A549 (cell line): ENCODE results near the gene TAF4B. TPM values are rescaled to one million over a fixed set of nuclear protein-coding genes. Genes with fewer than 3 reads are reported as not detected.

Experiments used
- ATAC-seq, 2 experiments: fragments of 200-7000 bp in 1 of 2; fragments of >200 bp in 1 of 2; cut with Nextera tagmentation in 1 of 2; cut with Tn5 transposase in 1 of 2; 3 replicates each; pipeline versions ENCODE4 v1.8.0 to v1.9.1; 2018 to 2020; ENCODE audit warnings: mild to moderate bottlenecking in 1 of 2, moderate library complexity in 1 of 2
- CTCF ChIA-PET: fragments of 300-600 bp; sonication (Branson Sonifier 250); formaldehyde crosslinking; extraction: SDS; loops from one replicate; lab custom pipeline; 2021; ENCODE audit warnings: antibody characterized with exemption, inconsistent platforms; lab: Yijun Ruan, JAX
- POLR2A ChIA-PET: fragments of 350-600 bp; formaldehyde crosslinking; extraction: SDS; loops from one replicate; lab custom pipeline; 2021; ENCODE audit warnings: antibody characterized with exemption, inconsistent platforms; lab: Yijun Ruan, JAX
- DNase-seq, 2 experiments: peaks; one replicate each; pipeline versions ENCODE4 v3.0.0 to v3.0.0-alpha.2; 2011 to 2016; ENCODE audit warnings: low read depth in 1 of 2, low spot score in 1 of 2
- FAIRE-seq: peaks from 2 replicates; lab custom pipeline; 2011; peaks lifted over from hg19 to GRCh38; lab: Jason Lieb, UNC
- H3K27ac ChIP-seq, 2 experiments: fragments of >200 bp; sonication (Bioruptor Twin); formaldehyde crosslinking; 3 replicates each; pipeline ENCODE4 v1.5.1; 2016 to 2017
- H3K4me1 ChIP-seq: fragments of >200 bp; sonication (Bioruptor Twin); formaldehyde crosslinking; 3 replicates; pipeline ENCODE4 v1.6.1; 2016
- H3K4me2 ChIP-seq: fragments of >200 bp; sonication (Bioruptor Twin); formaldehyde crosslinking; 3 replicates; pipeline ENCODE4 v1.6.1; 2016
- H3K4me3 ChIP-seq: fragments of >200 bp; sonication (Bioruptor Twin); formaldehyde crosslinking; 3 replicates; pipeline ENCODE4 v1.5.1; 2016
- H3K9me3 ChIP-seq: fragments of >200 bp; sonication (Bioruptor Twin); formaldehyde crosslinking; 3 replicates; pipeline ENCODE4 v1.6.1; 2016
- CHD4 ChIP-seq: fragments of 200-600 bp; sonication (generic); IDR thresholded peaks from 2 replicates; pipeline ENCODE4 v1.6.1; 2016; ENCODE audit warnings: antibody characterized with exemption, mild to moderate bottlenecking, borderline replicate concordance
- EP300 ChIP-seq, 2 experiments: fragments of >200 bp; sonication (Bioruptor Twin); formaldehyde crosslinking; IDR thresholded peaks; 2 replicates in 1 of 2; 3 replicates in 1 of 2; pipeline ENCODE4 v1.6.1; 2016 to 2017
- FOSL2 ChIP-seq, 2 experiments: fragments of 450-650 bp in 1 of 2; fragments of >200 bp in 1 of 2; sonication (Bioruptor Twin) in 1 of 2; formaldehyde crosslinking; IDR thresholded peaks; 2 replicates each; pipeline versions ENCODE4 v1.5.0 to v1.6.1; 2016 to 2020; ENCODE audit warnings: mild to moderate bottlenecking in 1 of 2, moderate library complexity in 1 of 2
- HEYL ChIP-seq: fragments of 250-450 bp; sonication (Bioruptor Pico); IDR thresholded peaks from 2 replicates; pipeline ENCODE4 v1.8.0; 2021; ENCODE audit warnings: mild to moderate bottlenecking, moderate library complexity
- HOXB13 ChIP-seq: fragments of 250-450 bp; sonication (Bioruptor Pico); IDR thresholded peaks from 2 replicates; pipeline ENCODE4 v1.5.0; 2020; ENCODE audit warnings: low read depth, mild to moderate bottlenecking, moderate library complexity
- JUN ChIP-seq, 2 experiments: fragments of >200 bp; sonication (Bioruptor Twin); formaldehyde crosslinking; IDR thresholded peaks; 2 replicates in 1 of 2; 3 replicates in 1 of 2; pipeline ENCODE4 v1.6.1; 2016 to 2017
- KDM1A ChIP-seq: fragments of 200-600 bp; sonication (generic); IDR thresholded peaks from 2 replicates; pipeline ENCODE4 v1.6.1; 2016; ENCODE audit warnings: low read depth, mild to moderate bottlenecking
- MAZ ChIP-seq: fragments of 150-350 bp; IDR thresholded peaks from 2 replicates; pipeline ENCODE4 v1.6.1; 2014; ENCODE audit warnings: antibody characterized with exemption, low read depth, low read length, borderline replicate concordance
- MYC ChIP-seq: IDR thresholded peaks from 2 replicates; pipeline ENCODE4 v1.6.1; 2012; ENCODE audit warnings: mild to moderate bottlenecking, inconsistent platforms, low read length, improper control_type of control experiment, borderline replicate concordance
- NFE2L2 ChIP-seq: fragments of 150-350 bp; conservative IDR thresholded peaks from 2 replicates; pipeline ENCODE4 v1.6.1; 2014; ENCODE audit warnings: low read length
- NPAS2 ChIP-seq: fragments of 250-450 bp; sonication (Bioruptor Pico); IDR thresholded peaks from 2 replicates; pipeline ENCODE4 v1.8.0; 2022; ENCODE audit warnings: mild to moderate bottlenecking, moderate library complexity, borderline replicate concordance
- PHF8 ChIP-seq: fragments of 200-600 bp; sonication (generic); IDR thresholded peaks from 2 replicates; pipeline ENCODE4 v1.6.1; 2016; ENCODE audit warnings: low read depth, mild to moderate bottlenecking, antibody characterized with exemption, moderate library complexity, borderline replicate concordance
- POLR2AphosphoS2 ChIP-seq: conservative IDR thresholded peaks from 2 replicates; pipeline ENCODE4 v1.6.1; 2012; ENCODE audit warnings: low read length, improper control_type of control experiment, inconsistent platforms
- RCOR1 ChIP-seq: fragments of 150-350 bp; IDR thresholded peaks from 2 replicates; pipeline ENCODE4 v1.6.1; 2014; ENCODE audit warnings: antibody characterized with exemption, low read length, low read depth
- TFCP2L1 ChIP-seq: fragments of 250-450 bp; sonication (Bioruptor Pico); IDR thresholded peaks from 2 replicates; pipeline ENCODE4 v1.5.0; 2021; ENCODE audit warnings: mild to moderate bottlenecking
- TP53 ChIP-seq: fragments of 250-450 bp; sonication (Bioruptor Pico); IDR thresholded peaks from 2 replicates; pipeline ENCODE4 v1.5.0; 2021; ENCODE audit warnings: mild to moderate bottlenecking, moderate library complexity
- ZFP36 ChIP-seq: fragments of 450-650 bp; IDR thresholded peaks from 2 replicates; pipeline ENCODE4 v1.6.1; 2014; ENCODE audit warnings: borderline replicate concordance; ENCODE audit not compliant: partially characterized antibody
- ZNF302 ChIP-seq: fragments of 250-450 bp; sonication (Bioruptor Pico); IDR thresholded peaks from 2 replicates; pipeline ENCODE4 v1.9.0; 2021; ENCODE audit warnings: inconsistent platforms, mild to moderate bottlenecking, moderate library complexity
- WGBS: methylation state at CpG from one replicate; pipeline ENCODE4 v1.1.6; 2017; ENCODE audit errors: missing lambda C conversion rate; 5-methylcytosine and 5-hydroxymethylcytosine counted together
- polyA plus RNA-seq, 4 experiments: library from polyadenylated mRNA; depleted of rRNA in 3 of 4; stranded (reverse); fragments of >200 nt; fragmentation: RNase III in 1 of 4; extraction: RNeasy Plus Mini Kit Qiagen cat#74134 plus additional on column Dnase treatment in 1 of 4; gene quantifications; 2 replicates in 3 of 4; 3 replicates in 1 of 4; pipeline ENCODE4 v1.2.3, GENCODE V29; 2011 to 2017
- TF ChIP-seq, protein P1 (sequence below): IDR thresholded peaks from 2 replicates; pipeline ENCODE4 v1.6.1; 2012
- TF ChIP-seq, protein P2 (sequence below): fragments of >200 bp; sonication (Bioruptor Twin); formaldehyde crosslinking; IDR thresholded peaks from 2 replicates; pipeline ENCODE4 v1.6.1; 2016
- TF ChIP-seq, protein P3 (sequence below): fragments of 150-350 bp; IDR thresholded peaks from 2 replicates; pipeline ENCODE4 v1.6.1; 2014; ENCODE audit warnings: low read depth, mild to moderate bottlenecking, low read length
- TF ChIP-seq, protein P4 (sequence below): fragments of 450-650 bp; IDR thresholded peaks from 2 replicates; pipeline ENCODE4 v1.6.1; 2014; ENCODE audit warnings: antibody characterized with exemption

The TAF4B gene
- polyA plus RNA-seq, 2 of the 4 experiments (the other 2 are of a cell fraction) = 2.5 to 5.6 TPM

DNA sequence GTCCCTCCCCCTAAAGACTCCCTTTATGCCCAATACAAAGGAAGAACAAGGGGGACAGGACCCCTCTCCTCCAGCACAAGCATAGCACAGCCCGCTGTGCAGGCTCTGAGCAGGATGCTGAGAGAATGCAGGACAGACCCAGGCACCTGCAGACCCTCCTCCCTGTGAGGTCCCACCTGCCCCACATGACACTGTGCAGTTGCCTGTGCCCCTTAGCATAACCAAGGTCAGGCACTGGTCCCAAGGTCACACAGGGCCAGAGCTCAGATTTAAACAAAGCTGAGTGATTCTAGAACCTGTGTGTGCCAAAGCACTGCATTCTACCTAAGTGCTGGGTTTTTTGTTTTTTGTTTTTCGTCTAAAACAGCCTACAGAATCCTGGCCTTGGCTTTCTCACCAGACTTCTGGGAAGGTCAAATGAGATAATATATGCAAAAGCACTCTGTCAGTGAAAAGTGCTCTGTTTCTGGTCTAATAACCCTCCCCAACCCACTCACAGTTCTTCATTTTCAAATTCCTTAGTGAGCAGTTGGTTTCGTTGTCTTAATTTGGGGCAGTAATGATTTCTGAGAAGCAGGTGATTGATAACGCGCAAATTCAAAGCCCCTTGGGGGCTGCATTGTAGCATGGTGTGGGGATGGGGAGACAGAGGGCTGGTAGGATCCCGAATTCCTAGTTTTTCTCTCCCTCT is 196.4 kb downstream of the TAF4B start:
- ChIA-PET POLR2A (no interaction called here), CTCF (interaction anchor here (1.0 to 1.1 kb wide), 2 partner anchors 17 kb away, joined by 3 to 4 read pairs; no protein-coding TSS in a partner anchor)
- no peak for TF ChIP-seq CHD4
- TF ChIP-seq HEYL (CRISPR knock-in tag) = no peak
- no peak for TF ChIP-seq POLR2AphosphoS2
- TF ChIP-seq, protein P1, sequence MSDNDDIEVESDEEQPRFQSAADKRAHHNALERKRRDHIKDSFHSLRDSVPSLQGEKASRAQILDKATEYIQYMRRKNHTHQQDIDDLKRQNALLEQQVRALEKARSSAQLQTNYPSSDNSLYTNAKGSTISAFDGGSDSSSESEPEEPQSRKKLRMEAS = no peak
- TF ChIP-seq FOSL2 (IDR thresholded peaks at IDR 0.05) = no peak
- TF ChIP-seq FOSL2 (CRISPR knock-in tag; IDR thresholded peaks at IDR 0.05) = no peak
- TF ChIP-seq MAZ = no peak
- TF ChIP-seq TFCP2L1 (CRISPR knock-in tag) = no peak
- no peak for TF ChIP-seq TP53 (CRISPR knock-in tag)
- TF ChIP-seq HOXB13 = no peak
- no peak for TF ChIP-seq ZNF302 (CRISPR knock-in tag)
- TF ChIP-seq, protein P2, sequence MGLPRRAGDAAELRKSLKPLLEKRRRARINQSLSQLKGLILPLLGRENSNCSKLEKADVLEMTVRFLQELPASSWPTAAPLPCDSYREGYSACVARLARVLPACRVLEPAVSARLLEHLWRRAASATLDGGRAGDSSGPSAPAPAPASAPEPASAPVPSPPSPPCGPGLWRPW = no peak
- no peak for TF ChIP-seq ZFP36
- TF ChIP-seq JUN (IDR thresholded peaks at IDR 0.05) = no peak
- no peak for TF ChIP-seq NPAS2 (CRISPR knock-in tag)
- no peak for TF ChIP-seq MYC
- TF ChIP-seq KDM1A = no peak
- TF ChIP-seq, protein P3, sequence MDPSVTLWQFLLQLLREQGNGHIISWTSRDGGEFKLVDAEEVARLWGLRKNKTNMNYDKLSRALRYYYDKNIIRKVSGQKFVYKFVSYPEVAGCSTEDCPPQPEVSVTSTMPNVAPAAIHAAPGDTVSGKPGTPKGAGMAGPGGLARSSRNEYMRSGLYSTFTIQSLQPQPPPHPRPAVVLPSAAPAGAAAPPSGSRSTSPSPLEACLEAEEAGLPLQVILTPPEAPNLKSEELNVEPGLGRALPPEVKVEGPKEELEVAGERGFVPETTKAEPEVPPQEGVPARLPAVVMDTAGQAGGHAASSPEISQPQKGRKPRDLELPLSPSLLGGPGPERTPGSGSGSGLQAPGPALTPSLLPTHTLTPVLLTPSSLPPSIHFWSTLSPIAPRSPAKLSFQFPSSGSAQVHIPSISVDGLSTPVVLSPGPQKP = no peak
- TF ChIP-seq PHF8 = no peak
- TF ChIP-seq, protein P4, sequence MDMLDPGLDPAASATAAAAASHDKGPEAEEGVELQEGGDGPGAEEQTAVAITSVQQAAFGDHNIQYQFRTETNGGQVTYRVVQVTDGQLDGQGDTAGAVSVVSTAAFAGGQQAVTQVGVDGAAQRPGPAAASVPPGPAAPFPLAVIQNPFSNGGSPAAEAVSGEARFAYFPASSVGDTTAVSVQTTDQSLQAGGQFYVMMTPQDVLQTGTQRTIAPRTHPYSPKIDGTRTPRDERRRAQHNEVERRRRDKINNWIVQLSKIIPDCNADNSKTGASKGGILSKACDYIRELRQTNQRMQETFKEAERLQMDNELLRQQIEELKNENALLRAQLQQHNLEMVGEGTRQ = no peak
- WGBS = 87% methylated on average over 6 of the region's 6 CpGs
- DNase-seq (no peak), ATAC-seq (no peak), FAIRE-seq (no peak)
- H3K4me1 ChIP-seq = no peaks in the 10 kb centered on the region
- no peak overlapping the region for H3K4me2 ChIP-seq
- no peak overlapping the region for H3K27ac ChIP-seq
- H3K9me3 ChIP-seq = no peaks in the 10 kb centered on the region
- H3K4me3 ChIP-seq = no peak overlapping the region

DNA sequence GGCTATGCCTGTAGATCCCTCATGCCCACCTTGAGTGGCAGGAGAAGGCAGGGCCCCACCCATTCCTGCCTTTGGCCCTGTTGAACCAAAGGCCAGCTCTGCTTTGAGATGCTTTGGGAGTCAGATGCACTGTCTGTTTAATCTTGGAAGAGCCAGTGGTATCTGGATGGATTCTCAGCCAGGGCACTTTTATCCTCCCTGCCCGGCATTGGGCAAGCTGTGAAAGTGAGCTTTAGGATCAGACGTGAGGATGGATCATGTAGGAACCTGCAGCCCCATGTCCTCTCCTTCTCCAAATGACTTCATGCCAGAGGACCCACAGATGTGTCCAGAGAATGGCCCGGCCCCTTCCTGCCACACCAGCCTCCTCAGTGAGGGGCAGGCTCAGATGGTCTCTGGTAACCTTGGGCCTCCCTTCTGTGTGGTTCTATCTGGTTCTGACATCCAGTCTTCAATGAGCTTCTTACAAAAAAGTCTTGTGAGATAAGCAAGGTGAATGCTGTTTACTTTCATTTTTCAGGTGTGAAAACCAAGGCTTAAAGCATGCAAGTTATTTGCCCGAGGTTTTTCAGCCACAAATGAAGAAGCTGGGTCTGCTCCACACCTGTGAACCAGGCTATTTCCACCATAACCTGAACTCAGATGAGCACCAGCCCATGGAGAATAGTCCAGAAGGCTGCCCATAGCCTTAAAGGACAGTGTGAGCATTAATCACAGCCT is 198.3 kb downstream of the TAF4B start:
- no peak for TF ChIP-seq EP300 (IDR thresholded peaks at IDR 0.05)
- TF ChIP-seq NFE2L2 = no peak
- TF ChIP-seq PHF8 = no peak
- TF ChIP-seq RCOR1 = no peak
- ChIA-PET CTCF (interaction anchor here (1.0 to 1.9 kb wide), 2 partner anchors 40 to 63 kb away, joined by 3 to 9 read pairs; no protein-coding TSS in a partner anchor), POLR2A (no interaction called here)
- Histone ChIP-seq H3K9me3 (no peaks in the 10 kb centered on the region), H3K4me2 (no peak overlapping the region), H3K4me3 (no peak overlapping the region), H3K27ac (peak overlapping the region in 1 of 2 experiments; percentile 33; a peak in 1 of 6 replicates), H3K4me1 (peaks cover 5% of the 10 kb centered on the region)
- DNase-seq (no peak), FAIRE-seq (no peak), ATAC-seq (no peak)
- WGBS = 78% methylated on average over 4 of the region's 4 CpGs
